Ectodermal cell (in vitro differentiated cells): ENCODE data around the gene PTPRN2.

Experiments used
- H3K27ac ChIP-seq: 2 replicates; pipeline ENCODE4 v1.7.0; 2013; ENCODE audit warnings: mild to moderate bottlenecking, low read depth, low read length; ENCODE audit not compliant: insufficient read depth, poor library complexity, severe bottlenecking
- H3K27me3 ChIP-seq: 2 replicates; pipeline ENCODE4 v1.7.0; 2013; ENCODE audit warnings: mild to moderate bottlenecking, low read length; ENCODE audit not compliant: insufficient read depth, control insufficient read depth, poor library complexity, severe bottlenecking
- H3K36me3 ChIP-seq: one replicate; pipeline ENCODE4 v1.7.0; 2013; ENCODE audit warnings: low read length; ENCODE audit not compliant: control insufficient read depth, insufficient read depth
- H3K4me1 ChIP-seq: one replicate; pipeline ENCODE4 v1.7.0; 2013; ENCODE audit warnings: low read length; ENCODE audit not compliant: control insufficient read depth, insufficient read depth
- H3K4me3 ChIP-seq: 2 replicates; pipeline ENCODE4 v1.7.0; 2013; ENCODE audit warnings: low read depth, low read length, control low read depth; ENCODE audit not compliant: insufficient read depth
- H3K9me3 ChIP-seq: 2 replicates; pipeline ENCODE4 v1.7.0; 2013; ENCODE audit warnings: mild to moderate bottlenecking, low read length, moderate library complexity; ENCODE audit not compliant: control insufficient read depth
- WGBS, 2 experiments: methylation state at CpG; one replicate each; pipeline ENCODE4 v1.1.7; 2013; ENCODE audit warnings: missing lambda C conversion rate in 2 of 2; 5-methylcytosine and 5-hydroxymethylcytosine counted together

PTPRN2 gene

GRCh38 chr7:158616050-158616449 lies 28.4 kb upstream of the PTPRN2 start:
- H3K4me3 ChIP-seq: no peak overlapping the region
- H3K27me3 ChIP-seq: no peaks in the 10 kb centered on the region
- WGBS, 2 experiments: 92 to 98% methylated on average over 2 of the region's 2 CpGs
- no peaks in the 10 kb centered on the region for H3K4me1 ChIP-seq
- no peak overlapping the region for H3K27ac ChIP-seq
- H3K9me3 ChIP-seq: no peaks in the 10 kb centered on the region
- no peaks in the 10 kb centered on the region for H3K36me3 ChIP-seq

DNA sequence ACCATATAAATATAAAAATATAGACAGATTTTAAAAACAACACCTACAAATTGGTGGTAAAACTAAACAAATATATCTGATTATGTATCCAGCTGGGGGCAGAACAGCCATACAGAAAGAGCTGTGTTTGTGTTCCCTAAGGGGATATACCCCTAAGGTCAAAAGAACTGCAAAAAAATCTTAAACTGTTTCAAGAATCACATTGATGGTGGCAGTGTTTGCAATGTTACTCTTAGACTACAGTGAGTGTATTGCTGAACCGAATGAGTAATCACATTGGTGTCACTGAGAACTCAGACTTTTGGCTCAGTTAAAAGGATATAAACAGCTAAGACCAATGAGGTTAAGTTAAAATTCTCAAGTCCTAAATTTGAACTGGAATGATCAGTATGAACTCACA lies 27.1 kb upstream of the PTPRN2 start:
- H3K27ac ChIP-seq: no peak overlapping the region
- WGBS, 2 experiments: 93 to 100% methylated on average over 1 of the region's 1 CpG
- no peaks in the 10 kb centered on the region for H3K9me3 ChIP-seq
- no peaks in the 10 kb centered on the region for H3K4me1 ChIP-seq
- H3K27me3 ChIP-seq: no peaks in the 10 kb centered on the region
- no peaks in the 10 kb centered on the region for H3K36me3 ChIP-seq
- H3K4me3 ChIP-seq: no peak overlapping the region

- H3K4me1 ChIP-seq: no peaks in the 10 kb centered on the region
- H3K27me3 ChIP-seq: no peaks in the 10 kb centered on the region
- H3K27ac ChIP-seq: no peak overlapping the region
- H3K9me3 ChIP-seq: no peaks in the 10 kb centered on the region
- H3K36me3 ChIP-seq: no peaks in the 10 kb centered on the region
- H3K4me3 ChIP-seq: no peak overlapping the region
- WGBS, 2 experiments: 95% methylated on average over 2 of the region's 2 CpGs
These were observed 25.9 kb upstream of the PTPRN2 start for GRCh38 chr7:158613481-158613880.

- no peaks in the 10 kb centered on the region for H3K27me3 ChIP-seq
- no peaks in the 10 kb centered on the region for H3K4me1 ChIP-seq
- H3K27ac ChIP-seq: no peak overlapping the region
- H3K36me3 ChIP-seq: no peaks in the 10 kb centered on the region
- no peak overlapping the region for H3K4me3 ChIP-seq
- WGBS, 2 experiments: 87 to 88% methylated on average over 4 of the region's 4 CpGs
- H3K9me3 ChIP-seq: no peaks in the 10 kb centered on the region
These were observed 24.9 kb upstream of the PTPRN2 start for GRCh38 chr7:158612546-158612945.

- no peak overlapping the region for H3K4me3 ChIP-seq
- no peaks in the 10 kb centered on the region for H3K9me3 ChIP-seq
- H3K4me1 ChIP-seq: no peaks in the 10 kb centered on the region
- whole genome bisulfite sequencing, 2 experiments: 87 to 94% methylated on average over 8 of the region's 8 CpGs
- no peak overlapping the region for H3K27ac ChIP-seq
- no peaks in the 10 kb centered on the region for H3K27me3 ChIP-seq
- no peaks in the 10 kb centered on the region for H3K36me3 ChIP-seq
These were observed 23.9 kb upstream of the PTPRN2 start for GRCh38 chr7:158611541-158611940.

GRCh38 chr7:158609313-158609974 lies 21.8 kb upstream of the PTPRN2 start:
- Histone ChIP-seq H3K4me3 (no peak overlapping the region), H3K27me3 (no peaks in the 10 kb centered on the region), H3K27ac (no peak overlapping the region), H3K36me3 (no peaks in the 10 kb centered on the region), H3K4me1 (no peaks in the 10 kb centered on the region), H3K9me3 (no peaks in the 10 kb centered on the region)
- WGBS, 2 experiments: 84 to 85% methylated on average over 7 of the region's 7 CpGs

DNA sequence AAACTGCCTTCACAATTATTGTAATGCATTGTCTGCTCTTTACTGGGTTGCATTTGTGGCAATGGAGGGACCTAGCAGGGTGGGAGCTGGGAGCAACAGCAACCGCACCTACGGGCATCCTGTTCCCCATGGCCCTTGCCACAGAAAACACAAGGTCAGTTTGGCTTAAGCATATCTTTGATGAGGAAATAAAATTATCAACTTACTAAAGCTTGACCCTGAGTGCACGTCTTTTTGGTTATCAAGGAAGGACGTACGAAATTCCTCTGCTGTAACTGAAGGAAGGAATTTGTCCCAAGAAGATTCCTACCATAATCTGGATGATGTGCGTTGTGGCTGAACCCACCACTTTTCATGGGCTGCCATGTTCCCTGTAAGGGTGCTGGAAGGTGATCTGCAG lies 19.9 kb upstream of the PTPRN2 start:
- Histone ChIP-seq H3K9me3 (no peaks in the 10 kb centered on the region), H3K27me3 (no peaks in the 10 kb centered on the region), H3K4me3 (no peak overlapping the region), H3K36me3 (no peaks in the 10 kb centered on the region), H3K27ac (no peak overlapping the region), H3K4me1 (no peaks in the 10 kb centered on the region)
- WGBS, 2 experiments: 95% methylated on average over 6 of the region's 6 CpGs

GRCh38 chr7:158606671-158607424 lies 19.2 kb upstream of the PTPRN2 start:
- H3K4me1 ChIP-seq: no peaks in the 10 kb centered on the region
- no peaks in the 10 kb centered on the region for H3K36me3 ChIP-seq

DNA sequence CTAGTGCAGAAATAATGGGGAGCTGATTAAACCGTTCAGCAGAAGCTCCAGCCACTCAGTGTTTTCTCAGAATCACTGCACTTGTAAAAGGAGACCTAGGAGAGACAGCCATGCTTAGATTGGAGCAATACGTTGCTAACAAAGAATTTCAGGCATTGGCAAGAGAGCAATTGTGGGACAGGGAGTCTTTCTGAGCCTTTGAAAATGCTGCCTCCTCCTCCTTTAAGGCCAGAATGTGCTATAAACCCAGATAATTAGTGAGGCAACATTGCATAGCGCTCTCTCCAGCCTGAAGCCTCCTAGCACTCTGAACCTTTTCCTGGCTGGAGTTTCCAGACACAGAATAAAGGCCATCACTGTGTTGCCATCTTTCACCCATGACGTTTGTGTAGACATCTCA lies 18.5 kb upstream of the PTPRN2 start:
- Histone ChIP-seq H3K27me3 (no peaks in the 10 kb centered on the region), H3K4me1 (no peaks in the 10 kb centered on the region), H3K4me3 (no peak overlapping the region), H3K9me3 (no peaks in the 10 kb centered on the region), H3K27ac (no peak overlapping the region), H3K36me3 (no peaks in the 10 kb centered on the region)
- whole genome bisulfite sequencing, 2 experiments: 93 to 94% methylated on average over 4 of the region's 4 CpGs

More at GRCh38 chr7:158606671-158607424, 19.2 kb upstream of the PTPRN2 start:
- Histone ChIP-seq H3K27me3 (no peaks in the 10 kb centered on the region), H3K9me3 (no peaks in the 10 kb centered on the region), H3K27ac (no peak overlapping the region), H3K4me3 (no peak overlapping the region)
- 94 to 95% methylated on average over 18 of the region's 18 CpGs for WGBS, 2 experiments

DNA sequence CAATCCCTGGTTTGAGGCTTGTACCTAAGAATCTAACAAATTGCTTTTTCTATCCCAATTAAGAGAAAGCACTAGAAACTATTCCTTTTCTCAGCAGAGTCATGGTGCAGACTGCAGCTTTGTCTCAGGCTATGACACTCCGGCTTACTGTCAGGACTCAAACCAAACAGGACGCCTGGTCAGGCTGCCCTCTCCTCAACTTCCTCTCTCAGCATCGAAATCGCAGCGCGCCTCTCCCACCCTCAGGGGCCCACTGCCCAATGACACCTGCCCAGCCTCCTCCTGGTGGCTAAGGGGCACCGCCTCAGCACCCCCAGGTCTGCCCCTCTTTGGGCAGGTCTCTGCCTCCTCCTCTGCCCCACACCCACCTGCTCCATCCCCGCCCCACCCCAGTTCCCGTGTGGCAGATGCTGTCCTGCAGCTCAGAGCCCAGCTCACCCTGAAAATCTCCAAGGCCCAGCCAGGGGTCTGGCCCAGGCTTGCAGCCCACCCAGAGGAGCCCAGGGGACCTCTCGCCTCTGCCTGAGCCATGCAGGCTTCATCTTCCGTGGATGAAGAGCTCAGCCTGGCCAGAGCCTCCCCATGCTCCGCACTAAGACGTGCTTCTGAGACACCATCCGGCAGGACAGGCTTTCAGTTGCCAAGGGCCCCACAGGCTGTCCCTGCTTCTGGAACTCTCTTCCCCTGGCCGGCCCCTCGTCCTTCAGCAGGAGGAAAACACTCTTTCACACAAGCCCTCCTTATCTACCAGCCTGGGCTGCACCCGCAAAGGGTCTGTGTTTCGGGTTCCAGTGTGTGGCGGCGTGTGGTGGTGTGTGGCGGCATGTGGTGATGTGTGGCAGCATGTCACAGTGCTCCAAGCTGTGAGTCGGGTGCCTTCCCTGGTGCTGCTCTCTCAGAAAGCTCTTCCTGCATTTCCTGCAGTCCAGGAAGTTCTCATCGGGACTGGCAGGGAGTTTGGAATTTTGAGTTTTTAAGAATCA lies 16.4 kb upstream of the PTPRN2 start:
- Histone ChIP-seq H3K9me3 (no peaks in the 10 kb centered on the region), H3K27me3 (no peaks in the 10 kb centered on the region), H3K27ac (no peak overlapping the region), H3K4me3 (no peak overlapping the region), H3K36me3 (no peaks in the 10 kb centered on the region), H3K4me1 (no peaks in the 10 kb centered on the region)
- 91 to 93% methylated on average over 22 to 23 of the region's 23 CpGs for WGBS, 2 experiments
